ENCODE data around the gene RIMS3.

RIMS3 gene

DNA sequence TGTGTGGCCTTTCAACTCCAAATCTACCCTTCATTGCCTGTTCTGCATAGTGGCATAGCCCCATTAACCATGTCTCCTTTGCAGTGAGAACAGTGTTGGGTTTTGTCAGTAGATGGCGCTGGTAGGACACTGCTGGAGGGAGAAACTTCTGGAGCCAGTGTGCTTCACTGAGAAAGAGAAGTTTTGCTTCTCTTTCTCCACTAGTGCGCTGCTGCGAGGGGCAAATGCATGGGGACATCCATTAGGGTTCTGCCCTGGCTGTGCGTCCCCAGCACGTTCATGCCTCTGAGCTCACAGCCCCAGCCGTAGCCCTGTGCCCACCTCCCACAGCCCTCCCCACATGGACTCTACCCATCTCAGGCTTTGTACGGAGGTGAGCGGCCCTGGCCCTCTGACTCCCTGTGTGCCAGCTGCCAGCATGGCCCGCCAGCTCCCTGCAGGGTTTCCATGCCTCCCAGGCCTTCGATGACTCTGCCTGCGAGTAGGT, 53.1 kb downstream of the RIMS3 start:
- Histone ChIP-seq H2AFZ (ENCODE audit: low read length) (no peak overlapping the region), H3K27me3 (ENCODE audit: control insufficient read depth in 3 of 3, insufficient read depth in 3 of 3, low read depth in 1 of 3, low read length in 3 of 3) (peaks cover 0 to 8% (median 0%) of the 10 kb centered on the region in 3 experiments), H3K36me3 (replicated peaks in 1 of 2; ENCODE audit: control insufficient read depth in 2 of 2, insufficient read depth in 2 of 2, low read length in 2 of 2) (no peaks in the 10 kb centered on the region), H3K4me2 (ENCODE audit: insufficient read depth, low read length, poor library complexity, severe bottlenecking) (no peak overlapping the region), H2BK5ac (ENCODE audit: low read length) (no peak overlapping the region), H4K91ac (ENCODE audit: low read depth, low read length, poor library complexity) (no peak overlapping the region), H3K14ac (ENCODE audit: low read length) (no peak overlapping the region), H3K4me1 (ENCODE audit: control insufficient read depth in 2 of 2, insufficient read depth in 1 of 2, low read depth in 1 of 2, low read length in 2 of 2) (no peaks in the 10 kb centered on the region), H3K4ac (ENCODE audit: low read length) (no peak overlapping the region), H2BK120ac (ENCODE audit: low read depth, low read length) (no peak overlapping the region), H3K23ac (ENCODE audit: low read depth, low read length, poor library complexity) (no peak overlapping the region), H3K27ac (replicated peaks; ENCODE audit: low read length) (no peak overlapping the region), H3K79me1 (ENCODE audit: low read depth, low read length) (no peaks in the 10 kb centered on the region), H3K4me3 (ENCODE audit: low read length in 2 of 2) (no peak overlapping the region), H3K9ac (ENCODE audit: low read depth, low read length, poor library complexity) (no peak overlapping the region), H2BK15ac (ENCODE audit: low read length) (no peak overlapping the region), H3K9me3 (replicated peaks in 1 of 2; ENCODE audit: control insufficient read depth in 2 of 2, insufficient read depth in 1 of 2, low read depth in 1 of 2, low read length in 2 of 2) (no peaks in the 10 kb centered on the region), H3K18ac (ENCODE audit: low read length) (no peak overlapping the region), H2BK12ac (ENCODE audit: low read length) (no peak overlapping the region), H4K8ac (ENCODE audit: low read depth, low read length) (no peak overlapping the region), H2AK5ac (ENCODE audit: low read depth, low read length) (no peak overlapping the region)
- WGBS, 2 donors (ENCODE audit: extremely low coverage in 2 of 2, insufficient read length in 2 of 2, insufficient replicate concordance in 1 of 2) = no CpG with 5 or more reads among the region's 11 CpGs
- DNase-seq (ENCODE audit: low spot score) = peak; percentile 60

DNA sequence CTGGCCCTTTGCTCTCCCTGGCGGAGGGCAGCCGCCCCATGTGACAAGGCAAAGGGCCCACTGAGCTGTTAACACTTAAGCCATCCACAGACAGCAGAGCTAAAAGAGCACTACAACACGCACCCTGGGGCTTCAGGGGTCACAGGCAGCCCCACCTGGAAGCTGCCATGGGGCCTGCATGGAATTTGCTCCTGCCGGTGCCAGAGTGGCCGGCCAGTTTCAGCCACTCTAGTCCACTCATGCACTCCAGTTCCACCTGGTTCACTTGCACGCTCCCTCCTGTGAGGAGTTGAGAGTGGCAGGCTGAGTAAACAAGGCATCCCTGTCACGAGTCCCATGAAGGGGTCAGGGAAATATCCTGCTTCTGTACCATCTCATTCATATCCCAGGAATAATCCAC, 55.3 kb downstream of the RIMS3 start:
- H2AK5ac ChIP-seq (ENCODE audit: low read depth, low read length) = no peak overlapping the region
- no peak overlapping the region for H3K9ac ChIP-seq (ENCODE audit: low read depth, low read length, poor library complexity)
- no peak overlapping the region for H3K27ac ChIP-seq (replicated peaks; ENCODE audit: low read length)
- no peaks in the 10 kb centered on the region for H3K4me1 ChIP-seq (ENCODE audit: control insufficient read depth in 2 of 2, insufficient read depth in 1 of 2, low read depth in 1 of 2, low read length in 2 of 2)
- no peaks in the 10 kb centered on the region for H3K9me3 ChIP-seq (replicated peaks in 1 of 2; ENCODE audit: control insufficient read depth in 2 of 2, insufficient read depth in 1 of 2, low read depth in 1 of 2, low read length in 2 of 2)
- H3K4me3 ChIP-seq (ENCODE audit: low read length in 2 of 2) = no peak overlapping the region
- no peak overlapping the region for H2BK15ac ChIP-seq (ENCODE audit: low read length)
- no peak for DNase-seq (ENCODE audit: low spot score)
- no peak overlapping the region for H3K18ac ChIP-seq (ENCODE audit: low read length)
- H3K14ac ChIP-seq (ENCODE audit: low read length) = no peak overlapping the region
- peaks cover 0 to 8% (median 0%) of the 10 kb centered on the region in 3 experiments for H3K27me3 ChIP-seq (ENCODE audit: control insufficient read depth in 3 of 3, insufficient read depth in 3 of 3, low read depth in 1 of 3, low read length in 3 of 3)
- no peak overlapping the region for H2BK12ac ChIP-seq (ENCODE audit: low read length)
- H3K79me1 ChIP-seq (ENCODE audit: low read depth, low read length) = no peaks in the 10 kb centered on the region
- no peak overlapping the region for H2BK5ac ChIP-seq (ENCODE audit: low read length)
- no peaks in the 10 kb centered on the region for H3K36me3 ChIP-seq (replicated peaks in 1 of 2; ENCODE audit: control insufficient read depth in 2 of 2, insufficient read depth in 2 of 2, low read length in 2 of 2)
- no peak overlapping the region for H4K91ac ChIP-seq (ENCODE audit: low read depth, low read length, poor library complexity)
- H3K4me2 ChIP-seq (ENCODE audit: insufficient read depth, low read length, poor library complexity, severe bottlenecking) = no peak overlapping the region
- H2BK120ac ChIP-seq (ENCODE audit: low read depth, low read length) = no peak overlapping the region
- H3K23ac ChIP-seq (ENCODE audit: low read depth, low read length, poor library complexity) = no peak overlapping the region
- no peak overlapping the region for H3K4ac ChIP-seq (ENCODE audit: low read length)
- no peak overlapping the region for H2AFZ ChIP-seq (ENCODE audit: low read length)
- H4K8ac ChIP-seq (ENCODE audit: low read depth, low read length) = no peak overlapping the region
- WGBS, 2 donors (ENCODE audit: extremely low coverage in 2 of 2, insufficient read length in 2 of 2, insufficient replicate concordance in 1 of 2) = no CpG with 5 or more reads among the region's 7 CpGs

DNA sequence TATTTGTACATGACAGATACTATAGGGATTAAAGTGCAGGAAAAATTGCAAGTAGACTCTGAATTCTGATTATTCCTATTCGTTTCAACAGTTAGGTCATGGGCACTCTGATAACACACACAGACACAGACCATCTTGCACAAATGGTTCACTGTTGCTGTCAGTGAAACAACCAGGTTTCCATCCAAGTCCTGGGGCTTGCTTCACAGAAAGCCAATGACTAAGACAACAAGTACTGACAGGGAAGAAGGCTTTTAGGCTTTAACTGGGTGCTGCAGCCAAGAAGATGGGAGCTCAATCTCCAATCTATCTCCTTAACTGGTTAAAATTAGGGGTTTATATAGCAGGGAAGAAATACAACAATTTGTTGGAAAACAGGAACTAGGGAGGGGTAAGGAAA, 57.6 kb downstream of the RIMS3 start:
- Histone ChIP-seq H3K9me3 (replicated peaks in 1 of 2; ENCODE audit: control insufficient read depth in 2 of 2, insufficient read depth in 1 of 2, low read depth in 1 of 2, low read length in 2 of 2) (no peaks in the 10 kb centered on the region), H3K4ac (ENCODE audit: low read length) (no peak overlapping the region), H3K18ac (ENCODE audit: low read length) (no peak overlapping the region), H3K27me3 (ENCODE audit: control insufficient read depth in 3 of 3, insufficient read depth in 3 of 3, low read depth in 1 of 3, low read length in 3 of 3) (peaks cover 0 to 8% (median 0%) of the 10 kb centered on the region in 3 experiments), H3K14ac (ENCODE audit: low read length) (no peak overlapping the region), H2BK120ac (ENCODE audit: low read depth, low read length) (no peak overlapping the region), H3K79me1 (ENCODE audit: low read depth, low read length) (no peaks in the 10 kb centered on the region), H2AFZ (ENCODE audit: low read length) (no peak overlapping the region), H3K36me3 (replicated peaks in 1 of 2; ENCODE audit: control insufficient read depth in 2 of 2, insufficient read depth in 2 of 2, low read length in 2 of 2) (no peaks in the 10 kb centered on the region), H2AK5ac (ENCODE audit: low read depth, low read length) (no peak overlapping the region), H3K4me3 (ENCODE audit: low read length in 2 of 2) (no peak overlapping the region), H4K91ac (ENCODE audit: low read depth, low read length, poor library complexity) (no peak overlapping the region), H3K9ac (ENCODE audit: low read depth, low read length, poor library complexity) (no peak overlapping the region), H3K23ac (ENCODE audit: low read depth, low read length, poor library complexity) (no peak overlapping the region), H3K4me2 (ENCODE audit: insufficient read depth, low read length, poor library complexity, severe bottlenecking) (no peak overlapping the region), H4K8ac (ENCODE audit: low read depth, low read length) (no peak overlapping the region), H3K27ac (replicated peaks; ENCODE audit: low read length) (no peak overlapping the region), H3K4me1 (ENCODE audit: control insufficient read depth in 2 of 2, insufficient read depth in 1 of 2, low read depth in 1 of 2, low read length in 2 of 2) (no peaks in the 10 kb centered on the region), H2BK12ac (ENCODE audit: low read length) (no peak overlapping the region), H2BK5ac (ENCODE audit: low read length) (no peak overlapping the region), H2BK15ac (ENCODE audit: low read length) (no peak overlapping the region)
- no CpG with 5 or more reads among the region's 1 CpG for WGBS, 2 donors (ENCODE audit: extremely low coverage in 2 of 2, insufficient read length in 2 of 2, insufficient replicate concordance in 1 of 2)
- no peak for DNase-seq (ENCODE audit: low spot score)

DNA sequence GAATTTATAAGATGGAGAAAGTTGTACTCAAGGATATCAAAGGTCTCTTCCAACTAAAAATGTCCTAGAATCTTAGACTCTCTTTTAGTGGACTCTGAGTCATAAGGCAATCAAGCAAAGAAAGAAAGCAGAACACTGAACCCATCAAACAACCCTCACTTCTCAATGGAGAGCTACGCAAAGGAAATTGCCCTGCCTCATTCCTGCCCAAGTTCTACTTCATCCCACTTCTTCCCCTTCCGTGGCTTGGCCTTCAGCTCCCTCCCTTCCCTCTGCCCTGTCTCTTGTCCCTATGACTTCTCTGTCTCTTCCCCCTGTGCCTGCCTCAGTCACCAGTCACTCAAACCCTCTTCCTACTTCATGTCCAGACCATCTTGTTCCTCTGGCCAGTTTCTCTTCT, 58.5 kb downstream of the RIMS3 start:
- H4K91ac ChIP-seq (ENCODE audit: low read depth, low read length, poor library complexity) = no peak overlapping the region
- no peak overlapping the region for H3K9ac ChIP-seq (ENCODE audit: low read depth, low read length, poor library complexity)
- no peak overlapping the region for H3K4me3 ChIP-seq (ENCODE audit: low read length in 2 of 2)
- H3K4me2 ChIP-seq (ENCODE audit: insufficient read depth, low read length, poor library complexity, severe bottlenecking) = no peak overlapping the region
- H3K4me1 ChIP-seq (ENCODE audit: control insufficient read depth in 2 of 2, insufficient read depth in 1 of 2, low read depth in 1 of 2, low read length in 2 of 2) = no peaks in the 10 kb centered on the region
- H2BK120ac ChIP-seq (ENCODE audit: low read depth, low read length) = no peak overlapping the region
- peaks cover 0 to 8% (median 0%) of the 10 kb centered on the region in 3 experiments for H3K27me3 ChIP-seq (ENCODE audit: control insufficient read depth in 3 of 3, insufficient read depth in 3 of 3, low read depth in 1 of 3, low read length in 3 of 3)
- no peak overlapping the region for H3K4ac ChIP-seq (ENCODE audit: low read length)
- H3K14ac ChIP-seq (ENCODE audit: low read length) = no peak overlapping the region
- no peak overlapping the region for H2AFZ ChIP-seq (ENCODE audit: low read length)
- no peaks in the 10 kb centered on the region for H3K79me1 ChIP-seq (ENCODE audit: low read depth, low read length)
- H3K9me3 ChIP-seq (replicated peaks in 1 of 2; ENCODE audit: control insufficient read depth in 2 of 2, insufficient read depth in 1 of 2, low read depth in 1 of 2, low read length in 2 of 2) = no peaks in the 10 kb centered on the region
- no peak overlapping the region for H4K8ac ChIP-seq (ENCODE audit: low read depth, low read length)
- no peak overlapping the region for H3K23ac ChIP-seq (ENCODE audit: low read depth, low read length, poor library complexity)
- H2BK5ac ChIP-seq (ENCODE audit: low read length) = no peak overlapping the region
- H3K18ac ChIP-seq (ENCODE audit: low read length) = no peak overlapping the region
- H2AK5ac ChIP-seq (ENCODE audit: low read depth, low read length) = no peak overlapping the region
- no peak overlapping the region for H2BK15ac ChIP-seq (ENCODE audit: low read length)
- no peak for DNase-seq (ENCODE audit: low spot score)
- no peak overlapping the region for H2BK12ac ChIP-seq (ENCODE audit: low read length)
- no peak overlapping the region for H3K27ac ChIP-seq (replicated peaks; ENCODE audit: low read length)
- no CpG with 5 or more reads among the region's 2 CpGs for WGBS, 2 donors (ENCODE audit: extremely low coverage in 2 of 2, insufficient read length in 2 of 2, insufficient replicate concordance in 1 of 2)
- no peaks in the 10 kb centered on the region for H3K36me3 ChIP-seq (replicated peaks in 1 of 2; ENCODE audit: control insufficient read depth in 2 of 2, insufficient read depth in 2 of 2, low read length in 2 of 2)

Measured in neuronal stem cell (in vitro differentiated cells).